H9 (cell line): ENCODE measurements around the gene FARP1. TPM values are rescaled to one million over a fixed set of nuclear protein-coding genes. Genes with fewer than 3 reads are reported as not detected.

Experiments used
- DNase-seq: peaks from one replicate; pipeline ENCODE4 v3.0.0-alpha.2; 2017
- H2AFZ ChIP-seq: one replicate; pipeline ENCODE4 v1.6.1; 2013; ENCODE audit warnings: mild to moderate bottlenecking, low read length, control low read depth, moderate library complexity
- H2AK5ac ChIP-seq: 2 replicates; pipeline ENCODE4 v1.6.1; 2013; ENCODE audit warnings: low read length, control low read depth, mixed read lengths; ENCODE audit not compliant: insufficient read length
- H2BK120ac ChIP-seq: one replicate; pipeline ENCODE4 v1.6.1; 2013; ENCODE audit warnings: low read depth, mild to moderate bottlenecking, low read length, control low read depth, inconsistent platforms; ENCODE audit not compliant: poor library complexity, severe bottlenecking
- H2BK12ac ChIP-seq: 2 replicates; pipeline ENCODE4 v1.6.1; 2013; ENCODE audit warnings: low read length, control low read depth, mixed read lengths, low read depth; ENCODE audit not compliant: insufficient read length
- H2BK15ac ChIP-seq: 2 replicates; pipeline ENCODE4 v1.6.1; 2013; ENCODE audit warnings: low read depth, low read length, control low read depth
- H2BK20ac ChIP-seq: one replicate; pipeline ENCODE4 v1.6.1; 2013; ENCODE audit warnings: low read depth, mild to moderate bottlenecking, low read length, control low read depth, inconsistent platforms; ENCODE audit not compliant: poor library complexity, severe bottlenecking
- H2BK5ac ChIP-seq: 2 replicates; pipeline ENCODE4 v1.6.1; 2013; ENCODE audit warnings: low read length, control low read depth, mixed read lengths; ENCODE audit not compliant: insufficient read length
- H3K14ac ChIP-seq: 2 replicates; pipeline ENCODE4 v1.6.1; 2013; ENCODE audit warnings: low read length, control low read depth; ENCODE audit not compliant: insufficient read depth
- H3K18ac ChIP-seq: 2 replicates; pipeline ENCODE4 v1.6.1; 2013; ENCODE audit warnings: low read depth, mild to moderate bottlenecking, mixed read lengths, low read length, control low read depth; ENCODE audit not compliant: insufficient read length
- H3K23ac ChIP-seq: 2 replicates; pipeline ENCODE4 v1.6.1; 2013; ENCODE audit warnings: low read length, control low read depth, mixed read lengths, low read depth; ENCODE audit not compliant: insufficient read length
- H3K23me2 ChIP-seq: 2 replicates; pipeline ENCODE4 v1.6.1; 2013; ENCODE audit warnings: low read depth, mild to moderate bottlenecking, mixed read lengths, low read length, control low read depth; ENCODE audit not compliant: insufficient read length, poor library complexity, severe bottlenecking
- H3K27ac ChIP-seq: 2 replicates; pipeline ENCODE4 v1.5.1; 2013; ENCODE audit warnings: low read length, control low read depth, mixed read lengths, low read depth; ENCODE audit not compliant: insufficient read length
- H3K27me3 ChIP-seq: 2 replicates; pipeline ENCODE4 v1.6.1; 2013; ENCODE audit warnings: low read length, control low read depth, inconsistent platforms; ENCODE audit not compliant: insufficient read depth
- H3K4ac ChIP-seq: 2 replicates; pipeline ENCODE4 v1.6.1; 2013; ENCODE audit warnings: low read depth, mild to moderate bottlenecking, control low read depth, inconsistent platforms, low read length, moderate library complexity
- H3K4me1 ChIP-seq: 2 replicates; pipeline ENCODE4 v1.6.1; 2013; ENCODE audit warnings: low read length, control low read depth, inconsistent platforms; ENCODE audit not compliant: insufficient read depth
- H3K4me2 ChIP-seq: 2 replicates; pipeline ENCODE4 v1.6.1; 2013; ENCODE audit warnings: low read length, control low read depth, mixed read lengths; ENCODE audit not compliant: insufficient read length, insufficient read depth
- H3K56ac ChIP-seq: 2 replicates; pipeline ENCODE4 v1.6.1; 2013; ENCODE audit warnings: low read depth, mild to moderate bottlenecking, mixed read lengths, low read length, control low read depth; ENCODE audit not compliant: insufficient read length
- H3K79me1 ChIP-seq: 2 replicates; pipeline ENCODE4 v1.6.1; 2013; ENCODE audit warnings: low read depth, mild to moderate bottlenecking, moderate library complexity, low read length, control low read depth, inconsistent platforms; ENCODE audit not compliant: insufficient read depth, poor library complexity, severe bottlenecking
- H3K79me2 ChIP-seq: 2 replicates; pipeline ENCODE4 v1.6.1; 2013; ENCODE audit warnings: low read length, control low read depth, inconsistent platforms; ENCODE audit not compliant: insufficient read depth
- H3K9ac ChIP-seq: 2 replicates; pipeline ENCODE4 v1.6.1; 2013; ENCODE audit warnings: low read length, control low read depth, mixed read lengths; ENCODE audit not compliant: insufficient read length; ENCODE audit errors: extremely low read depth
- H3K9me3 ChIP-seq: one replicate; pipeline ENCODE4 v1.6.1; 2013; ENCODE audit warnings: low read depth, low read length, inconsistent platforms; ENCODE audit not compliant: control insufficient read depth
- H3T11ph ChIP-seq: one replicate; pipeline ENCODE4 v1.6.1; 2013; ENCODE audit warnings: mild to moderate bottlenecking, low read length, control low read depth, inconsistent platforms
- H4K20me1 ChIP-seq: one replicate; pipeline ENCODE4 v1.6.1; 2013; ENCODE audit not compliant: control insufficient read depth, insufficient read length, insufficient read depth
- H4K5ac ChIP-seq: 2 replicates; pipeline ENCODE4 v1.6.1; 2013; ENCODE audit warnings: low read depth, mild to moderate bottlenecking, mixed read lengths, low read length, control low read depth; ENCODE audit not compliant: insufficient read length
- H4K8ac ChIP-seq: replicated peaks from 2 replicates; pipeline ENCODE4 v1.6.1; 2013; ENCODE audit warnings: low read length, control low read depth, mixed read lengths, low read depth; ENCODE audit not compliant: insufficient read length
- H4K91ac ChIP-seq: 2 replicates; pipeline ENCODE4 v1.6.1; 2013; ENCODE audit warnings: low read depth, mild to moderate bottlenecking, moderate library complexity, mixed read lengths, low read length, control low read depth; ENCODE audit not compliant: insufficient read length
- H3K27ac Mint-ChIP-seq, 3 experiments: 2 replicates in 2 of 3; 3 replicates in 1 of 3; pipeline ENCODE4 v1.8.0; 2020 to 2021; ENCODE audit warnings: mixed read lengths in 3 of 3, mild to moderate bottlenecking in 1 of 3, moderate library complexity in 1 of 3
- H3K27me3 Mint-ChIP-seq: 2 replicates; pipeline ENCODE4 v1.8.0; 2021; ENCODE audit warnings: low read depth, mild to moderate bottlenecking, moderate library complexity, mixed read lengths
- H3K36me3 Mint-ChIP-seq, 3 experiments: 2 replicates in 2 of 3; 3 replicates in 1 of 3; pipeline ENCODE4 v1.8.0; 2020 to 2021; ENCODE audit warnings: low read depth in 3 of 3, mixed read lengths in 3 of 3; ENCODE audit not compliant: insufficient read depth in 1 of 3
- H3K4me1 Mint-ChIP-seq, 2 experiments: 2 replicates each; pipeline ENCODE4 v1.8.0; 2020; ENCODE audit warnings: mixed read lengths in 2 of 2
- H3K4me3 Mint-ChIP-seq, 2 experiments: 2 replicates in 1 of 2; 3 replicates in 1 of 2; pipeline ENCODE4 v1.8.0; 2020 to 2021; ENCODE audit warnings: mild to moderate bottlenecking in 2 of 2, mixed read lengths in 2 of 2, moderate library complexity in 1 of 2
- H3K9me3 Mint-ChIP-seq, 2 experiments: 2 replicates in 1 of 2; 3 replicates in 1 of 2; pipeline ENCODE4 v1.8.0; 2020; ENCODE audit warnings: mild to moderate bottlenecking in 2 of 2, mixed read lengths in 2 of 2, moderate library complexity in 1 of 2
- CTCF ChIP-seq: fragments of 200-600 bp; sonication (generic); conservative IDR thresholded peaks from 3 replicates; pipeline ENCODE4 v1.8.0; 2021; ENCODE audit warnings: antibody characterized with exemption, mild to moderate bottlenecking
- WGBS: extraction: QIAGEN DNeasy Blood & Tissue Kit; methylation state at CpG from one replicate; pipeline ENCODE4 v1.1.7; 2013; ENCODE audit warnings: missing lambda C conversion rate, low lambda C conversion rate, mixed read lengths; ENCODE audit not compliant: insufficient read length; ENCODE audit errors: extremely low coverage; 5-methylcytosine and 5-hydroxymethylcytosine counted together
- total RNA-seq: library from RNA; stranded (reverse); gene quantifications from 2 replicates; pipeline ENCODE4 v1.2.1, GENCODE V29; 2021

Gene FARP1
- total RNA-seq, 1 experiment from 2014 or later, result 95.9 TPM

- H3K4me1 ChIP-seq, result peaks cover 10% of the 10 kb centered on the region
- no peak overlapping the region for H3K18ac ChIP-seq
- peaks cover 45 to 53% of the 10 kb centered on the region in 2 experiments for H3K4me1 Mint-ChIP-seq
- H3K56ac ChIP-seq, result no peak overlapping the region
- H2AFZ ChIP-seq, result no peak overlapping the region
- H4K8ac ChIP-seq, result no peak overlapping the region
- H3K4ac ChIP-seq, result no peak overlapping the region
- H4K5ac ChIP-seq, result no peak overlapping the region
- H2AK5ac ChIP-seq, result no peak overlapping the region
- no CpG with 5 or more reads among the region's 1 CpG for WGBS
- H3K27me3 Mint-ChIP-seq, result no peaks in the 10 kb centered on the region
- peak overlapping the region in 2 of 3 experiments; percentile 62 to 64; a peak in 4 of 7 replicates for H3K27ac Mint-ChIP-seq
- H3K27me3 ChIP-seq, result no peaks in the 10 kb centered on the region; the same call in 1 of the 2 replicates
- H3K4me2 ChIP-seq, result no peak overlapping the region
- peaks cover 6% of the 10 kb centered on the region for H3K79me1 ChIP-seq
- no peak overlapping the region for H3K14ac ChIP-seq
- H4K91ac ChIP-seq, result no peak overlapping the region
- H2BK120ac ChIP-seq, result no peak overlapping the region
- no peak overlapping the region for H3K9ac ChIP-seq
- no peaks in the 10 kb centered on the region for H3K23me2 ChIP-seq
- no peak overlapping the region for H2BK20ac ChIP-seq
- no peak overlapping the region for H3T11ph ChIP-seq
- no peak overlapping the region for H3K27ac ChIP-seq
- H2BK5ac ChIP-seq, result no peak overlapping the region
- H3K79me2 ChIP-seq, result no peaks in the 10 kb centered on the region; the same call in 1 of the 2 replicates
- no peak for DNase-seq
- H4K20me1 ChIP-seq, result no peaks in the 10 kb centered on the region
- H3K9me3 Mint-ChIP-seq, result no peaks in the 10 kb centered on the region
- no peak overlapping the region for H3K23ac ChIP-seq
- H3K36me3 Mint-ChIP-seq, result peaks cover 2 to 4% (median 3%) of the 10 kb centered on the region in 3 experiments; a peak in 4 of 7 replicates
- no peaks in the 10 kb centered on the region for H3K9me3 ChIP-seq
- H3K4me3 Mint-ChIP-seq, result no peak overlapping the region
- TF ChIP-seq CTCF, result no peak
- H2BK15ac ChIP-seq, result no peak overlapping the region
- H2BK12ac ChIP-seq, result no peak overlapping the region
These were observed 168.3 kb downstream of the FARP1 start for GRCh38 chr13:98311200-98311548.
